Measurements from ENCODE around the gene GUCD1.

- no peak for TF ChIP-seq ZNF274 (IDR thresholded peaks at IDR 0.05; ENCODE audit: low read depth, low read length)
- no peak for TF ChIP-seq YY1 (IDR thresholded peaks at IDR 0.05; ENCODE audit: insufficient read depth, insufficient read length)
Measured at GRCh38 chr22:24601217-24602104, 46.5 kb upstream of the GUCD1 start.
